C4-2B (cell line): Measurements from ENCODE around the gene NCKAP5.
A peak's percentile ranks its signal among the peaks of the same experiment; 100 is the strongest.

Experiments used
- H3K27ac ChIP-seq: fragments of 450-650 bp; 2 replicates; pipeline ENCODE4 v1.5.1; 2017
- ZFX ChIP-seq: fragments of 450-650 bp; IDR thresholded peaks from 2 replicates; pipeline ENCODE4 v1.6.1; 2017
- TF ChIP-seq, protein P1 (sequence below): fragments of 450-650 bp; conservative IDR thresholded peaks from 2 replicates; pipeline ENCODE4 v1.5.1; 2017; ENCODE audit warnings: mild to moderate bottlenecking

Gene NCKAP5

DNA sequence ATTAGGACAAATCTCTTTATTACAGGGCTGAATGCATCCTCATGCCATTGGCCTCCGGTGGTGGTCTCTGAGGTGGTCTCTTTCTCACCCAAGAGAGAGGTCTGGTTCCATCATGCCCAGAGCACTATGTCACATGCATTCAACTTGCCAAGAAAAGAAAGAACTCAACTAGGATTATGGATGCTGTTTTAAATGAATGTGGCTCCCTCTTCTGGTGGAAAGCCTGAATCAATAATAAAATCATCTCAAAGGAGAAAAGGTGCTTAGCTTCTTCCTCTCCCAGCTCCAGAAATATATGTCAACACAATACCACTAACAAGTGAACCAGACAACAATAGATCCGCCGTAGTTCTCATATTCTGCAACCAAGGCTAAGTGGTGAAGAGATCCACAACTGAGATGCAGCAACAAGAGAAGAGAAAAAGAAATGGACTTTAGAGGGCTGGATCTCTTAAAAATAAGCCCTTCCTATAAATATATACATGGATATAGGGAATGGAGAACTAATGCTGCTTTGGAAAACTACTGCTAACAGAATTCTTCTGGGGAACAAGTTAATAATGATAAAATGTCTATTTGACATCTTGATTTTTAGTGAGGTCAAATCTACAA is 396.8 kb downstream of the NCKAP5 start:
- no peak overlapping the region for H3K27ac ChIP-seq
- TF ChIP-seq, protein P1, sequence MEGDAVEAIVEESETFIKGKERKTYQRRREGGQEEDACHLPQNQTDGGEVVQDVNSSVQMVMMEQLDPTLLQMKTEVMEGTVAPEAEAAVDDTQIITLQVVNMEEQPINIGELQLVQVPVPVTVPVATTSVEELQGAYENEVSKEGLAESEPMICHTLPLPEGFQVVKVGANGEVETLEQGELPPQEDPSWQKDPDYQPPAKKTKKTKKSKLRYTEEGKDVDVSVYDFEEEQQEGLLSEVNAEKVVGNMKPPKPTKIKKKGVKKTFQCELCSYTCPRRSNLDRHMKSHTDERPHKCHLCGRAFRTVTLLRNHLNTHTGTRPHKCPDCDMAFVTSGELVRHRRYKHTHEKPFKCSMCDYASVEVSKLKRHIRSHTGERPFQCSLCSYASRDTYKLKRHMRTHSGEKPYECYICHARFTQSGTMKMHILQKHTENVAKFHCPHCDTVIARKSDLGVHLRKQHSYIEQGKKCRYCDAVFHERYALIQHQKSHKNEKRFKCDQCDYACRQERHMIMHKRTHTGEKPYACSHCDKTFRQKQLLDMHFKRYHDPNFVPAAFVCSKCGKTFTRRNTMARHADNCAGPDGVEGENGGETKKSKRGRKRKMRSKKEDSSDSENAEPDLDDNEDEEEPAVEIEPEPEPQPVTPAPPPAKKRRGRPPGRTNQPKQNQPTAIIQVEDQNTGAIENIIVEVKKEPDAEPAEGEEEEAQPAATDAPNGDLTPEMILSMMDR = peak; percentile 71
- TF ChIP-seq ZFX = no peak

DNA sequence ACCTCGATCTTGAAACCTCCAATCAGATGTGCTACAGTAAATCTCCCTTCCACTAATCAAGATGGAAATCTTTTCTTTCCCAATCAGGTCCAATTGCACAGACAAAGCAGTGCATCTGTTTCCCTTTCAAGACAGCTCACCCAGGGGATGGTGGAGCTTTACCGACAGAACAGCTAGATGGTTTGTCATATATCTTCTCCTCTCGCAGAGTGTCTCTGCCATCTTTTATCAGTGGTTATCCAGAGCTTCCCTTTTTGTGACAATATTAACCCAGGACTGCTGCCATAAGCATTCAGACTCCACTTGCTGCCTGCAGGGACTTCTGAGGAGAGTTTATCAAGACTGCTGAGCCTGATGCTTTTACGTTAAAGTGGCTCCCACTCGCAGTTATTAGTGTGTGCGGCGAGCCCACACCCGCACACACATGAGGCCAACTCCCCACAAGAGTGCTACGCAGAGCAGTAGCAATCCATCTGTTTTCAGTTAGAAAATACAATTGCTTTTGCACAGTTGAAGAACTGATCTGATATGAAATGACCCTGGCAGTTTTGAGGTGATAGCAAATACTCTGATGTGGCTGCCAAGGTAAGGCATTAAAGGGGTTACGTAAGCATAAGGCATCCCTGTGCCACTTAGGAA is 398.9 kb downstream of the NCKAP5 start:
- TF ChIP-seq, protein P1 = no peak
- no peak for TF ChIP-seq ZFX
- no peak overlapping the region for H3K27ac ChIP-seq

DNA sequence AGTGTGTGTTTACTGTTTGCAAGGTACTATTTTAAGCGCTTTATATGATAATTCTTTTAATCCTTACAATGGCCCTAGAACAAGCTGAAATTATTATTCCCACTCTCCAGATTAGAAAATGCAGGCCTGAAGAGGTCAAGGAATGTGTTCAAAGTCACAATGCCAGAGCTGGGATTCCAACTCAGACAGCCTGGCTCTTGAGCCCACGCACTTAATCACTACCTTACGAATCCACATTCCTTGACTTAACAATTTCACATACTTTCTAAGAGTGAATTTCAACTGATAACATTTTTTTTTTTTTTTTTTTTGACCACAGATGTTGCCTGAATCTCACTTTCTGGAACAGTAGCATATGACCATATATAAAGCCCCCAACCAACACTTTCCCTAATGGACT is 400.3 kb downstream of the NCKAP5 start:
- no peak overlapping the region for H3K27ac ChIP-seq
- TF ChIP-seq, protein P1 = no peak
- TF ChIP-seq ZFX = no peak

DNA sequence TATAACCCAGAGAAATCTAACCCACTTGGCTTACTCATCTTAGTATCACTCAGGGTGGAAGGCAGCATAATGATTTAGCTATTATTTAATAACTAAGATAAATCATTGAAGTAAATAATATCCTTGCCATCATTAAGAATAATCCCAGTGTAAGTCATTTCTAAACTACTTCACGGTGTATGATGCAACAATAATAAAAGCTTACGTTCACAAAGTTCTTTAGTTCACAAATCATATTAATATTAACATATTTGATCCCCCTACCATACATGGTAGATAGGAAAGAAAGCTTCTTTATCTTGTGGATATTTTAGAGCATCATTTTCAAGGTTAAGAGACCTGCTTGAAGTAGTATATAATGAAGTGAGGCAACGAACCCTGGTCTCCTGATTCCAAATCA is 401.0 kb downstream of the NCKAP5 start:
- H3K27ac ChIP-seq = no peak overlapping the region
- TF ChIP-seq ZFX = no peak
- TF ChIP-seq, protein P1 = no peak

DNA sequence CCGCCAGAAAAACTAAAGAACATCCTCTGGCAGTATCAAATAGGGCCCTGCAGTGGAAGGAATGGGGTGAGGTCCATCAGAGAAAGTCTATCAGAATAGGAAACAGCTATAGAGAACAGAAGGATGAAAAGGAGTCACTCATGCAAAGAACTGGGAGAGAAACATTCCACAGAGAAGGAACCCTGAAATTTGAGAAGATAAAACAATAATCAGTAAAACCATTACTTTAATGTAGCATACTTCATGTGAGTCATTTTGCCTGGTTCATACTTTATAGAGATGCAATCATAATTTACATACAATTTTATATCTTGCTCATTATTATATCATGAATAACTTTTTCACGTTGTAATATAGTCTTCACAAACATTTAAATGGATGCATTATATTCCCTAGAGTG is 402.2 kb downstream of the NCKAP5 start:
- no peak overlapping the region for H3K27ac ChIP-seq
- TF ChIP-seq, protein P1 = no peak

DNA sequence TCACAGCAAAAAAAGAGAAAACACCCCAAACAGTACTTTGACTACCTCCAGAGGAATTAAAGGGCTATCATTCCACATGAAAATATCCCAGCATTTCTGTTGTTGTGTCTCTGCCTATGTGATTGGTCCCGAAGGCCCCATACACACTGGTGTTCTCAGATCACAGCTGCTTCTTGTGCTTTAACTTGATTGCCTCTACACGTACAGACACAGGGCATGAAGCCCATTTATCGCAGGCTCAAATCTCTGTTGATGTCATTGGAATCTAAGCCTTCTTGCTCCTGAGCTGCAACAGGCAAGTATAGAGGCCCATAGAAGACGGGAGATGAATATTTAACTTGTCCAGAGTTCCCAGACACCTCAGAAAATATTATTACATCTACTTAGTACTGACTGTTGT is 405.2 kb downstream of the NCKAP5 start:
- no peak overlapping the region for H3K27ac ChIP-seq
- no peak for TF ChIP-seq ZFX
- TF ChIP-seq, protein P1 = no peak

DNA sequence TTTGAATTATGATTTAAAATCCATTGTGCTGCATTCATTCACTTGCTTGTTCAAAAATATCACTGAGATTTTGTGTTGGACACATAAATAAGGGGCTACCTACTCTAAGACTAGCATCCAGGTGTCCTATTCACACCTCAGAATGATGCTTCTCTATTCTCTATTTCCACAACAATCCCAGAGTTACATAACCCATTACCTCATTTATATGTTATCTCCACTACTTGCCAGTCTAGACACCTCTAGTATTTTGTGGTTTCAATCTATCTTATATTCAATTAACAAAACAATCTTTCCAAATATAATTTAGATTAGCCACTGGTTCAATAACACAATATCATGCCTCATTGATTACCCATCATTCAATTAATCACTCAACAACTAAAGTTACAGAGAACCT is 409.8 kb downstream of the NCKAP5 start:
- no peak for TF ChIP-seq ZFX
- TF ChIP-seq, protein P1 = no peak
- H3K27ac ChIP-seq = no peak overlapping the region
